Central memory CD8-positive, alpha-beta T cell (primary cell): ENCODE results near the gene LRRC18.

Source experiments
- ATAC-seq: fragments of 150-1000 bp; cut with Tn5 transposase; replicated peaks from 2 replicates; pipeline ENCODE4 v1.10.0; 2022; ENCODE audit warnings: mild to moderate bottlenecking, moderate FRiP score, moderate number of reproducible peaks; ENCODE audit not compliant: poor library complexity, severe bottlenecking; ENCODE audit errors: extremely low read depth
- DNase-seq, 2 donors: peaks; one replicate each; pipeline ENCODE4 v3.0.0; 2021; ENCODE audit warnings: low spot score in 2 of 2
- H3K27ac Mint-ChIP-seq: one replicate; pipeline ENCODE4 v1.8.0; 2022; ENCODE audit warnings: low read depth, mild to moderate bottlenecking, moderate library complexity, mixed read lengths
- H3K27me3 Mint-ChIP-seq: one replicate; pipeline ENCODE4 v1.8.0; 2022; ENCODE audit warnings: mixed read lengths
- H3K36me3 Mint-ChIP-seq: one replicate; pipeline ENCODE4 v1.8.0; 2022; ENCODE audit warnings: mild to moderate bottlenecking, moderate library complexity, mixed read lengths; ENCODE audit not compliant: insufficient read depth
- H3K4me1 Mint-ChIP-seq: one replicate; pipeline ENCODE4 v1.8.0; 2022; ENCODE audit warnings: mixed read lengths
- H3K4me3 Mint-ChIP-seq: one replicate; pipeline ENCODE4 v1.8.0; 2022; ENCODE audit warnings: mild to moderate bottlenecking, moderate library complexity, mixed read lengths
- H3K9me3 Mint-ChIP-seq: one replicate; pipeline ENCODE4 v1.8.0; 2022; ENCODE audit warnings: mixed read lengths

Gene LRRC18

DNA sequence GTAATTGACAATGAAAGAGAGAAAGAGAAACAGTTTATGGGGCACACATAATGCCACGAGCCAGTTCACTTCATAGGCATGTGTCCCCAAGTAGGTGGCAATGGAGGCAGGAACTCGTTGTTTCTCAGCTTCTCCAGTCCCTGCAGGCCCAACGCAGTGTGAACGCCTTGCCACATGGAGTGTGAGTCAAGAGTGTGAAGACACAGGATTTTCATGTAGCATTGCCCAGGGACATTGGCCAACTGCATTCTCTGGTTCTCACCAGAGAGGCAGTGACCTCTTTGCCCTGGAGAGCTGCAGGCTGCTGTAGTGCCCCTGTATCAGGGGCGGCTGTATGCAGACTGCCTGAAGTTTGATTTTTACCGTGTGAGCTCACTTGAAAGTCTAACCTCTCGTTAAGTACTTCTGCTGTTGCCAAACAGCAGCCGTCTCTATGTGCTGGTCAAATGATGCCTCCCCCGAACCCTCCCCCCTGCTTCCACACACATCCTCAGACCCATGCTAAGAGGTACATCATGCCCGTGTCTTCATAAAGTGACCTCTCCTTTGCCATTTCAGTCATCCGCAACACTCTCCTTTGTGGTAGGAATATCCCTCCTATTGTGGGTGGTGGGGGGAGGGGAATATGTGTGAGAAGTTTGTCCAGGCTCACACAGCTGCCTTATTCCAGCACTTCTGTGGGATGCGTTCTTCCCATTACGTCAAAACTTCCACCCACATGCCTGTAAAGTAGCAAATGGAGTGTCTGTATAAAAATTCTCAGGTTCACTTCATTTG, 12.7 kb downstream of the LRRC18 start:
- Mint-ChIP-seq H3K27ac (no peak overlapping the region), H3K4me1 (no peaks in the 10 kb centered on the region), H3K4me3 (no peak overlapping the region), H3K36me3 (no peaks in the 10 kb centered on the region), H3K9me3 (no peaks in the 10 kb centered on the region), H3K27me3 (peaks cover 20% of the 10 kb centered on the region)
- DNase-seq (no peak), ATAC-seq (no peak)

- H3K27me3 Mint-ChIP-seq: peaks cover 20% of the 10 kb centered on the region
- no peaks in the 10 kb centered on the region for H3K4me1 Mint-ChIP-seq
- no peak overlapping the region for H3K27ac Mint-ChIP-seq
- H3K36me3 Mint-ChIP-seq: no peaks in the 10 kb centered on the region
- ATAC-seq (no peak), DNase-seq (no peak)
- no peak overlapping the region for H3K4me3 Mint-ChIP-seq
- no peaks in the 10 kb centered on the region for H3K9me3 Mint-ChIP-seq
These were observed 13.4 kb downstream of the LRRC18 start for GRCh38 chr10:48926255-48926654.

DNA sequence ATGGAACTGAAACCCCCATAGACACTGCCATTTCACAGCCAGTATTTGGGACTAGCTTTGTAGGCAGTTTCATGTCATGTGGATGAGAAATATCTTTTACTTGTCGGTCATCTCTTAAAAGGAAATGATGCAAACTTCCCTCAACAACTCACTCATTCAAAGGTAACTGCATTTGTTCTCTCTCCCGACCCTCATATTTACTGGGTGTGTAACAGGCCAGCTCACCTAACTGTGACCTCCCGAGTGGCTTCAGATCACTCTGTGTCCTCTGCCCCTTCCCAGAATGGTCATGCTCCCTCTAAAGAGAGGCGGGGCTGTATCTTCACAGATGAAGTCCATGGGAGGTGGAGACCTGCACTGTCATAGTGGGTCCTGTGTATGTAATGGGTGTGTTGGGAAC, 14.7 kb downstream of the LRRC18 start:
- DNase-seq: no peak
- H3K27ac Mint-ChIP-seq: no peak overlapping the region
- ATAC-seq: no peak
- no peaks in the 10 kb centered on the region for H3K4me1 Mint-ChIP-seq
- H3K9me3 Mint-ChIP-seq: no peaks in the 10 kb centered on the region
- no peak overlapping the region for H3K4me3 Mint-ChIP-seq
- H3K36me3 Mint-ChIP-seq: no peaks in the 10 kb centered on the region
- peaks cover 12% of the 10 kb centered on the region for H3K27me3 Mint-ChIP-seq

- no peak overlapping the region for H3K27ac Mint-ChIP-seq
- H3K4me1 Mint-ChIP-seq: no peaks in the 10 kb centered on the region
- H3K9me3 Mint-ChIP-seq: no peaks in the 10 kb centered on the region
- H3K27me3 Mint-ChIP-seq: peaks cover 5% of the 10 kb centered on the region
- ATAC-seq (no peak), DNase-seq (no peak)
- H3K4me3 Mint-ChIP-seq: no peak overlapping the region
- no peaks in the 10 kb centered on the region for H3K36me3 Mint-ChIP-seq
These were observed 15.9 kb downstream of the LRRC18 start for GRCh38 chr10:48923748-48924147.

GRCh38 chr10:48913674-48914073, 26.0 kb downstream of the LRRC18 start:
- H3K9me3 Mint-ChIP-seq: no peaks in the 10 kb centered on the region
- peaks cover 7% of the 10 kb centered on the region for H3K36me3 Mint-ChIP-seq
- H3K27me3 Mint-ChIP-seq: peaks cover 44% of the 10 kb centered on the region
- no peak overlapping the region for H3K27ac Mint-ChIP-seq
- ATAC-seq (no peak), DNase-seq (no peak)
- no peaks in the 10 kb centered on the region for H3K4me1 Mint-ChIP-seq
- H3K4me3 Mint-ChIP-seq: no peak overlapping the region

- no peaks in the 10 kb centered on the region for H3K9me3 Mint-ChIP-seq
- H3K36me3 Mint-ChIP-seq: peaks cover 9% of the 10 kb centered on the region
- H3K27ac Mint-ChIP-seq: no peak overlapping the region
- DNase-seq (no peak), ATAC-seq (no peak)
- H3K4me3 Mint-ChIP-seq: no peak overlapping the region
- H3K27me3 Mint-ChIP-seq: peaks cover 32% of the 10 kb centered on the region
- H3K4me1 Mint-ChIP-seq: no peaks in the 10 kb centered on the region
These were observed 29.1 kb downstream of the LRRC18 start for GRCh38 chr10:48910548-48910947.

GRCh38 chr10:48907730-48908129, 31.9 kb downstream of the LRRC18 start:
- H3K27me3 Mint-ChIP-seq: peaks cover 20% of the 10 kb centered on the region
- H3K9me3 Mint-ChIP-seq: no peaks in the 10 kb centered on the region
- no peaks in the 10 kb centered on the region for H3K4me1 Mint-ChIP-seq
- ATAC-seq (no peak), DNase-seq (no peak)
- H3K27ac Mint-ChIP-seq: no peak overlapping the region
- H3K4me3 Mint-ChIP-seq: no peak overlapping the region
- peaks cover 7% of the 10 kb centered on the region for H3K36me3 Mint-ChIP-seq

GRCh38 chr10:48906841-48907240, 32.8 kb downstream of the LRRC18 start:
- no peak overlapping the region for H3K4me3 Mint-ChIP-seq
- no peaks in the 10 kb centered on the region for H3K9me3 Mint-ChIP-seq
- no peak for DNase-seq
- no peaks in the 10 kb centered on the region for H3K4me1 Mint-ChIP-seq
- H3K36me3 Mint-ChIP-seq: peaks cover 7% of the 10 kb centered on the region
- H3K27me3 Mint-ChIP-seq: peaks cover 20% of the 10 kb centered on the region
- no peak for ATAC-seq
- no peak overlapping the region for H3K27ac Mint-ChIP-seq

DNA sequence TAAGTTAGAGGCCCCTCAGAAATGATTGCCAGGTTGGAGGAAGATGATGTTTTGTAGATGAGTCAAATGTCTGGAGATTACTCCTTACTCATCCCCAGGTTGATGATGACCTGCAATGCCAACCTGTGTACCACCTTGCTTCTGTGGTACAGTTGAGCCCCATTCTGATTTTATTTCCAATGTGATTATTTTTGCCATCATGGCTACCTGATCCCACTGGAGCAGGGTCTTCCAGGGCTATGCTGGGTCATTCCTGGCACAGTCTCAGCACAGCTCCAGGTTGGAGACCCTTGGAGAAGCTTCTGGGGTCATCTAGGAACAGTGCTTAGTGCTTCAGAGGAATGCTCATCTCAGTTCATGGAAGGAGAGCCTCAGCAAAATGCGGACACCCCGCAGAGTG, 34.3 kb downstream of the LRRC18 start:
- H3K9me3 Mint-ChIP-seq: no peaks in the 10 kb centered on the region
- no peak for ATAC-seq

DNA sequence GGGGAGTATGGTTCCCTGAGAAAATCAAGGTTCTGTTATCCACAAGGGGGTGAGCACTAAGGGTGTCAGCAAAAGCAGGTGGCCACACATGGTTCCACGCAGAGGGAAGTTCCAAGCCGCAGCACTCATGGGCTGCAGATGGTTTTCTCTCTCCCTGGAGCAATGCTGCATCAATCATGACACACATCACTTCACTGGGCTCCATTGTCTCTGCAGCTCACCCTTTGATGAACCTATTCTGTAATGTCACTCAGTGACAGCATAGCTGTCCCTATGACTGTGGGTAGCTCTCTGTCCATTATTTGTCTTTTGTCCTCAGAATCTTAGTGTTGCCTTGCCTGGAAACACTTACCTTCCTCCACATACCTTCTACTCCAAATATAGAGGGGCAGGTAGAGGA, 34.8 kb downstream of the LRRC18 start:
- Mint-ChIP-seq H3K27ac (no peak overlapping the region), H3K36me3 (peaks cover 3% of the 10 kb centered on the region)
- no peak for ATAC-seq

More for the DNA sequence above, 34.3 kb downstream of the LRRC18 start:
- Mint-ChIP-seq H3K4me1 (no peaks in the 10 kb centered on the region), H3K27ac (no peak overlapping the region), H3K36me3 (peaks cover 3% of the 10 kb centered on the region), H3K4me3 (no peak overlapping the region), H3K27me3 (peaks cover 13% of the 10 kb centered on the region)
- DNase-seq: no peak

GRCh38 chr10:48903151-48903550, 36.5 kb downstream of the LRRC18 start:
- H3K36me3 Mint-ChIP-seq: peaks cover 4% of the 10 kb centered on the region
- H3K4me1 Mint-ChIP-seq: no peaks in the 10 kb centered on the region
- H3K27ac Mint-ChIP-seq: no peak overlapping the region
- DNase-seq: no peak
- H3K27me3 Mint-ChIP-seq: peaks cover 7% of the 10 kb centered on the region
- H3K9me3 Mint-ChIP-seq: no peaks in the 10 kb centered on the region
- no peak overlapping the region for H3K4me3 Mint-ChIP-seq
- no peak for ATAC-seq

More for the DNA sequence above, 34.8 kb downstream of the LRRC18 start:
- Mint-ChIP-seq H3K4me1 (no peaks in the 10 kb centered on the region), H3K4me3 (no peak overlapping the region), H3K27me3 (peaks cover 11% of the 10 kb centered on the region), H3K9me3 (no peaks in the 10 kb centered on the region)
- no peak for DNase-seq

DNA sequence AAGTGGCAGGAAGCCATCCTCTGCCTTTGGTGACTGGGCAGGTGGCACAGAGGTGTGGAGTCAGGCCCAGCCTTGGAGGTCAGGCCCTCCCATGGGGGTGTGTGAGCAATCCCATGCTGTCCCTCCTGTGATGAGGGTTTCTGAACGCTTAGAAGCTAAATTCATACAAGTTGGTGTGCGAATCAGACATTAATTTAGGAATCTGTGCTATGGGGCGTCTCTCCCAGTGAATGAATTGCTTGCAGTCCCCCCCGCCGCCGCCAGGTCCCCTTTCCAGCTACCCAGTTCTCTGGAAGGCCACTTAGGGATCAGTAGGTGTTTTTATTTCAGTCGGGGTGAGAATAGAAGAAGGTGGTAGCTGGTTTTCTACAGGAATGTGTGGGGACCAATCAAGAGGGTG, 37.5 kb downstream of the LRRC18 start:
- H3K4me3 Mint-ChIP-seq: no peak overlapping the region
- H3K27me3 Mint-ChIP-seq: no peaks in the 10 kb centered on the region
- no peak for ATAC-seq
- peaks cover 2% of the 10 kb centered on the region for H3K36me3 Mint-ChIP-seq
- no peak overlapping the region for H3K27ac Mint-ChIP-seq
- H3K9me3 Mint-ChIP-seq: no peaks in the 10 kb centered on the region
- no peak for DNase-seq
- no peaks in the 10 kb centered on the region for H3K4me1 Mint-ChIP-seq

GRCh38 chr10:48901319-48901718, 38.3 kb downstream of the LRRC18 start:
- Mint-ChIP-seq H3K36me3 (peaks cover 2% of the 10 kb centered on the region), H3K9me3 (no peaks in the 10 kb centered on the region), H3K4me3 (no peak overlapping the region), H3K27me3 (no peaks in the 10 kb centered on the region), H3K27ac (no peak overlapping the region), H3K4me1 (no peaks in the 10 kb centered on the region)
- ATAC-seq (no peak), DNase-seq (no peak)
